Measurements from ENCODE around the gene APOBEC3F. TPM values are rescaled to one million over a fixed set of nuclear protein-coding genes. Genes with fewer than 3 reads are reported as not detected.

Gene APOBEC3F
- total RNA-seq, 4 donors from 2014 or later = 2.5 to 6.0 (median 5.0) TPM

DNA sequence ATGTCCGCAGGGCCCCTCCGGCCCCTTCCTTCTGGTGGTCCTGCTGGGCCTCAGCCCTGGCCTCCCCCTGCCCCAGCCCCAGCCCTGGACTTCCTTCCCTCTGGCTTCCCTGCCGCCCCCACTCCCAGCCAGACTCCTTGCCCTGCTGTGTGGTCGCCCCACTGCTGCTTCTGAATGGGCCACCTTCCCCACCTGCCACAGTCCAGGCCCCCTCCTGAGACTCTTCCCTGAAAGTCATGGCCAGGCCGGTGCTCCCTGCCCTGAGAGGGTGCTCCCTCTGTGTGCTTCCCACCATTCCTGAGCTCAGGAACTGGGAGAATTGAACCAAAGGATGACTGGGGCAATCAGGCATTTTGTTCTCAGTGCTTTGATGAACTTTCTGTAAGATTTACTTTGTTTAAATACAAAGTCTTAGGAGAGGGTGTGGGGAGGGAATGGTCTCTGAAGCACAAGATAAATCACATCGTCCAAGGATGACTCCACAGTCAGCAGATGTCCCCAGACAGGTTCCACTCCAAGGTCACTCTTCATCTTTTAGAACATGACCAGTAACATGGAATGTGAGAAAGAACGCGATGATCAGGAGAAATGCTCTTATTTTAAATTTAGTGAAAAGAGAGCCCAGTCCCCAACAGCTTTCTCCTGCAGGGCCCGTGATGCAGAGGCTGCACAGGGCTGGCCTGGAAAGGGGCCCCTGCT is 19.0 kb upstream of the APOBEC3F start:
- peak overlapping the region; percentile 70 to 71 (median 70) for H3K27ac ChIP-seq
- intact Hi-C loops (cut with DNase I) = no loop called here
- H3K9me3 ChIP-seq = no peaks in the 10 kb centered on the region
- no peaks in the 10 kb centered on the region for H3K27me3 ChIP-seq
- H3K4me3 ChIP-seq (replicated peaks in 1 of 3) = peak overlapping the region in 1 of 3 donors; percentile 30
- peaks cover 0 to 13% of the 10 kb centered on the region in 2 donors for H3K4me1 ChIP-seq
- no peak for TF ChIP-seq POLR2A (IDR thresholded peaks at IDR 0.05)
- TF ChIP-seq, protein P1, sequence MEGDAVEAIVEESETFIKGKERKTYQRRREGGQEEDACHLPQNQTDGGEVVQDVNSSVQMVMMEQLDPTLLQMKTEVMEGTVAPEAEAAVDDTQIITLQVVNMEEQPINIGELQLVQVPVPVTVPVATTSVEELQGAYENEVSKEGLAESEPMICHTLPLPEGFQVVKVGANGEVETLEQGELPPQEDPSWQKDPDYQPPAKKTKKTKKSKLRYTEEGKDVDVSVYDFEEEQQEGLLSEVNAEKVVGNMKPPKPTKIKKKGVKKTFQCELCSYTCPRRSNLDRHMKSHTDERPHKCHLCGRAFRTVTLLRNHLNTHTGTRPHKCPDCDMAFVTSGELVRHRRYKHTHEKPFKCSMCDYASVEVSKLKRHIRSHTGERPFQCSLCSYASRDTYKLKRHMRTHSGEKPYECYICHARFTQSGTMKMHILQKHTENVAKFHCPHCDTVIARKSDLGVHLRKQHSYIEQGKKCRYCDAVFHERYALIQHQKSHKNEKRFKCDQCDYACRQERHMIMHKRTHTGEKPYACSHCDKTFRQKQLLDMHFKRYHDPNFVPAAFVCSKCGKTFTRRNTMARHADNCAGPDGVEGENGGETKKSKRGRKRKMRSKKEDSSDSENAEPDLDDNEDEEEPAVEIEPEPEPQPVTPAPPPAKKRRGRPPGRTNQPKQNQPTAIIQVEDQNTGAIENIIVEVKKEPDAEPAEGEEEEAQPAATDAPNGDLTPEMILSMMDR (IDR thresholded peaks at IDR 0.05) = no peak
- no peak for DNase-seq
- 72 to 76% methylated on average over 9 of the region's 9 CpGs for WGBS, 2 donors
- H3K36me3 ChIP-seq = no peaks in the 10 kb centered on the region

- intact Hi-C loops (cut with DNase I) = no loop called here
- Histone ChIP-seq H3K4me3 (replicated peaks in 1 of 3) (no peak overlapping the region), H3K36me3 (no peaks in the 10 kb centered on the region), H3K4me1 (peaks cover 0 to 13% of the 10 kb centered on the region in 2 donors), H3K27me3 (no peaks in the 10 kb centered on the region), H3K27ac (no peak overlapping the region), H3K9me3 (no peaks in the 10 kb centered on the region)
- DNase-seq = no peak
- TF ChIP-seq, protein P1 (IDR thresholded peaks at IDR 0.05) = no peak
- no peak for TF ChIP-seq POLR2A (IDR thresholded peaks at IDR 0.05)
- whole genome bisulfite sequencing, 2 donors = 86 to 92% methylated on average over 11 to 15 of the region's 15 CpGs
Measured at GRCh38 chr22:39024519-39025308, 15.9 kb upstream of the APOBEC3F start.

DNA sequence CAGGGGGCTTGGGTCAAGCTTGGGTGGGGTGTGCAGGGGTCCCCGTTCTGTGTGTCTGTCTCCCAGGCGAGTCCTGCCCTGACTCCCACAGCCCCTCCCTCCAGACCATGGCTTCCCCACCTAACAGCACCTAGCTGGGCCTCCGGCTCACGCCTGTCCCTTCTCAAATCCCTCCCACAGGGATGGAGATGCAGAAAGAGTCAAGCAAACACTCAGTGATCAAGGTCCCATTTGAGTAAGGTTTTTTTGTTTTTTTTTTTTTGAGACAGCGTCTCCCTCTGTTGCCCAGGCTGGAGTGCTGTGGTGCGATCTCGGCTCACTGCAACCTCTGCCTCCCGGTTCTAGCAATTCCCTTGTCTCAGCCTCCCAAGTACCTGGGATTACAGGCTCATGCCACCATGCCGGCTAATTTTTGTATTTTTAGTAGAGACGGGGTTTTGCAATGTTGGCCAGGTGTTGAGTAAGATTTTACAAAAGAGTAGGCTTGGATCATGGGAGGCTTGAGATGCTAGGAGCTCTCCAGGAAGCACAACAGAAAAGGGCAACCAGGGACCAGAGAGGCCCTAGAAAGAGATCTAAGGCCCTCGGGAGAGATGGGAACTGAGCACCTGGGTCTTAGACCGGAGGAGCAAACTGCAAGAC is 14.0 kb upstream of the APOBEC3F start:
- intact Hi-C loops (cut with DNase I) = no loop called here
- no peaks in the 10 kb centered on the region for H3K36me3 ChIP-seq
- no peaks in the 10 kb centered on the region for H3K9me3 ChIP-seq
- H3K27ac ChIP-seq = no peak overlapping the region
- peaks cover 0 to 4% of the 10 kb centered on the region in 2 donors for H3K4me1 ChIP-seq
- H3K27me3 ChIP-seq = no peaks in the 10 kb centered on the region
- DNase-seq = no peak
- TF ChIP-seq POLR2A (IDR thresholded peaks at IDR 0.05) = no peak
- TF ChIP-seq, protein P1 (IDR thresholded peaks at IDR 0.05) = no peak
- no peak overlapping the region for H3K4me3 ChIP-seq (replicated peaks in 1 of 3)
- WGBS, 2 donors = 87% methylated on average over 12 of the region's 12 CpGs

GRCh38 chr22:39027717-39028116 is 12.9 kb upstream of the APOBEC3F start:
- Histone ChIP-seq H3K27ac (no peak overlapping the region), H3K36me3 (no peaks in the 10 kb centered on the region), H3K27me3 (no peaks in the 10 kb centered on the region), H3K4me1 (no peaks in the 10 kb centered on the region), H3K9me3 (no peaks in the 10 kb centered on the region), H3K4me3 (replicated peaks in 1 of 3) (no peak overlapping the region)
- no peak for TF ChIP-seq POLR2A (IDR thresholded peaks at IDR 0.05)
- TF ChIP-seq, protein P1 (IDR thresholded peaks at IDR 0.05) = no peak
- 66 to 77% methylated on average over 4 of the region's 4 CpGs for WGBS, 2 donors
- no peak for DNase-seq
- intact Hi-C loops (cut with DNase I) = no loop called here

All from thyroid gland (tissue), 4 donors.